NT2/D1 (cell line): ENCODE measurements around the gene CYFIP1.

Experiments
- DNase-seq: peaks from one replicate; pipeline ENCODE4 v3.0.0-alpha.2; 2011; ENCODE audit warnings: low read depth, low spot score
- H3K27me3 ChIP-seq: 2 replicates; pipeline ENCODE4 v1.6.0; 2011; ENCODE audit warnings: mild to moderate bottlenecking; ENCODE audit not compliant: insufficient read length, insufficient read depth
- H3K36me3 ChIP-seq: 2 replicates; pipeline ENCODE4 v1.6.1; 2011; ENCODE audit warnings: mild to moderate bottlenecking, low read length, mixed read lengths; ENCODE audit not compliant: insufficient read depth, insufficient read length
- H3K4me1 ChIP-seq: 2 replicates; pipeline ENCODE4 v1.5.1; 2011; ENCODE audit not compliant: insufficient read depth, insufficient read length
- H3K4me3 ChIP-seq: 2 replicates; pipeline ENCODE4 v1.5.1; 2011; ENCODE audit warnings: low read depth; ENCODE audit not compliant: insufficient read length
- H3K9ac ChIP-seq: 2 replicates; pipeline ENCODE4 v1.6.0; 2011; ENCODE audit warnings: low read depth; ENCODE audit not compliant: insufficient read length
- H3K9me3 ChIP-seq: 2 replicates; pipeline ENCODE4 v1.5.1; 2011; ENCODE audit warnings: mild to moderate bottlenecking, low read length; ENCODE audit not compliant: insufficient read depth
- SUZ12 ChIP-seq: IDR thresholded peaks from 2 replicates; pipeline ENCODE4 v1.6.1; 2011; ENCODE audit not compliant: insufficient read length, insufficient read depth; ENCODE audit errors: extremely low read depth
- YY1 ChIP-seq: IDR thresholded peaks from 2 replicates; pipeline ENCODE4 v1.6.1; 2011; ENCODE audit not compliant: insufficient read length, insufficient read depth
- ZNF274 ChIP-seq: IDR thresholded peaks from 2 replicates; pipeline ENCODE4 v1.6.1; 2011; ENCODE audit warnings: mild to moderate bottlenecking, low read depth, low read length

The CYFIP1 gene

DNA sequence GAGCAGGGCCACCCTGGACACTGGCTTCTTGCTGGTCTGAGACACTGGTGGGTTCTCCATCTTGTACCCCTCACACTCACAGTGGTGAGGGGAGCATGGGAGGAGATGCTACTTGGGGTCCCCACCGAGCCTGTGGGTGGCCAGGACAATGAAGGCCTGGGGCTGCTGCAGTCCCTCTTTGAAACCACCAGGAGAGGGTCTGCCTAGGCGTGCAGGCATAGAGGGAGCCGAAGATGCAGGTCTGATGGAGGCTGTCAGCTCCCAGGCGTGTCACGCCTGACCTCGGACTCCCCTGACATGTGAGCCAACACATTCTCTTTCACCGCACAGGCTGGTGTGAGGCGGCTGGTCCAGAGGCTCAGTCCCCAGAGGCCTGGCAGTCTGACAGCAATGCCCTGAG is 102.6 kb downstream of the CYFIP1 start:
- TF ChIP-seq YY1 (no peak), SUZ12 (no peak), ZNF274 (no peak)
- H3K9ac ChIP-seq = no peak overlapping the region

DNA sequence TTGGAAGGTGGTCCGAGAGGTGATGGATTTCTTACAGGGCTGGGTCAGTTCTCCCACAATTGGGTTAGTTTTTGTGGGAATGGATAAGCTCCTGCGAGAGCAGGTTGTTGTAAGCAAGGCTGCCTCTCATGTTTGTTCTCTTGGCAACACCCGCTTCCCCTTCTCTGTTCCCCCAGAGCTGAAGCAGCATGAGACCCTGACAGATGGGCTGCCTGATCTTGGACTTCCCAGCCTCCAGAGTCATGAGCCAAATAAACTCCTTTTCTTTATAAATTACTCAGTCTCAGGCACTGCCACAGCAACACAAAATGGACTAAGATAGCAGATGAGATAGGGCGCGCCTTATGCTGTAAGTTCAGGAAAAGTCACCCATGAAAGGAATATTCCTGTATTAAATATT is 103.1 kb downstream of the CYFIP1 start:
- Histone ChIP-seq H3K9me3 (no peaks in the 10 kb centered on the region; the same call in 1 of the 2 replicates), H3K36me3 (peaks cover 62% of the 10 kb centered on the region), H3K4me3 (no peak overlapping the region), H3K9ac (no peak overlapping the region), H3K4me1 (peaks cover 4% of the 10 kb centered on the region), H3K27me3 (no peaks in the 10 kb centered on the region)
- no peak for DNase-seq
- TF ChIP-seq ZNF274 (no peak), YY1 (no peak), SUZ12 (no peak)

More for the DNA sequence above, 102.6 kb downstream of the CYFIP1 start:
- Histone ChIP-seq H3K9me3 (no peaks in the 10 kb centered on the region; the same call in 1 of the 2 replicates), H3K27me3 (no peaks in the 10 kb centered on the region), H3K36me3 (peaks cover 64% of the 10 kb centered on the region), H3K4me3 (no peak overlapping the region), H3K4me1 (peaks cover 4% of the 10 kb centered on the region)
- DNase-seq = no peak

- H3K36me3 ChIP-seq = peaks cover 57% of the 10 kb centered on the region
Measured at GRCh38 chr15:22874966-22875365, 105.2 kb downstream of the CYFIP1 start.

DNA sequence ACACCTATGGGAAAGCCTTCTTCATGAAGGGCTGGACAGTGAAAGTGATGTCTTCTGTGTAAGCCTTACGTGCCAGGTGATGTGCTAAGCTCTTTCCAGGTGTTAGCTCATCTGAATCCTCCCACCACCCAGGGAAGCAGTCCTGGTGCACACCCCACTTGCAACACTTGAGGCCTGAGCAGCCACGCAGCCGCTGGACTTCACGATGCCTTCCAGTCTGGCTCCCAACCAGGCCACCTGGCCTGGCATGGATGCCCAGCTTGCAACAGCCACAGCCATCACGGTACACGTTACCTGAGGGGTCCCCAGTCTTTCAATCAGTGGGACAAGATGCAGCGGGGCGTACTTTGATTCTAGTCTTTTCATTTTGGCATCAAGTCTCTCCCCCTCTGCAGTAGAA is 105.9 kb downstream of the CYFIP1 start:
- TF ChIP-seq ZNF274 (no peak), SUZ12 (no peak)
- H3K4me3 ChIP-seq = no peak overlapping the region
- peaks cover 62% of the 10 kb centered on the region for H3K36me3 ChIP-seq
- no peak for DNase-seq
- no peaks in the 10 kb centered on the region for H3K27me3 ChIP-seq
- H3K9ac ChIP-seq = no peak overlapping the region
- peaks cover 4% of the 10 kb centered on the region for H3K4me1 ChIP-seq
- no peaks in the 10 kb centered on the region; the same call in 1 of the 2 replicates for H3K9me3 ChIP-seq

More at GRCh38 chr15:22874966-22875365, 105.2 kb downstream of the CYFIP1 start:
- DNase-seq = no peak
- Histone ChIP-seq H3K4me3 (no peak overlapping the region), H3K27me3 (no peaks in the 10 kb centered on the region), H3K9ac (no peak overlapping the region), H3K4me1 (peaks cover 4% of the 10 kb centered on the region), H3K9me3 (no peaks in the 10 kb centered on the region; the same call in 1 of the 2 replicates)
- TF ChIP-seq YY1 = no peak

- Histone ChIP-seq H3K9me3 (no peaks in the 10 kb centered on the region; the same call in 1 of the 2 replicates), H3K36me3 (peaks cover 63% of the 10 kb centered on the region), H3K4me1 (peaks cover 4% of the 10 kb centered on the region), H3K4me3 (no peak overlapping the region), H3K9ac (no peak overlapping the region), H3K27me3 (no peaks in the 10 kb centered on the region)
- TF ChIP-seq ZNF274 = no peak
- no peak for TF ChIP-seq SUZ12
- TF ChIP-seq YY1 = no peak
- no peak for DNase-seq
Measured at GRCh38 chr15:22873841-22874240, 106.3 kb downstream of the CYFIP1 start.

- DNase-seq = peak; percentile 8
- no peak for TF ChIP-seq YY1
- no peak for TF ChIP-seq SUZ12
- no peak for TF ChIP-seq ZNF274
- Histone ChIP-seq H3K27me3 (no peaks in the 10 kb centered on the region), H3K4me1 (peaks cover 4% of the 10 kb centered on the region), H3K36me3 (peaks cover 69% of the 10 kb centered on the region), H3K9ac (no peak overlapping the region), H3K9me3 (no peaks in the 10 kb centered on the region; the same call in 1 of the 2 replicates), H3K4me3 (no peak overlapping the region)
Measured at GRCh38 chr15:22872936-22873701, 107.0 kb downstream of the CYFIP1 start.

GRCh38 chr15:22871481-22872086 is 108.6 kb downstream of the CYFIP1 start:
- H3K9ac ChIP-seq = no peak overlapping the region
- no peak for TF ChIP-seq YY1
- TF ChIP-seq SUZ12 = no peak
- TF ChIP-seq ZNF274 = no peak
- H3K4me1 ChIP-seq = peaks cover 4% of the 10 kb centered on the region
- H3K4me3 ChIP-seq = no peak overlapping the region
- H3K27me3 ChIP-seq = no peaks in the 10 kb centered on the region
- no peak for DNase-seq
- peaks cover 66% of the 10 kb centered on the region for H3K36me3 ChIP-seq
- no peaks in the 10 kb centered on the region for H3K9me3 ChIP-seq
